Stimulated activated effector memory CD8-positive, alpha-beta T cell treated with anti-CD3 and anti-CD28 coated beads, Interleukin-12 subunit alpha, Interleukin-12 subunit beta, amount 100 ng/mL, for 72 hours (primary cell): ENCODE data around the gene ADAMTS19.

Source experiments
- ATAC-seq: fragments of 150-1000 bp; cut with Tn5 transposase; 2 replicates; pipeline ENCODE4 v1.10.0; 2021
- DNase-seq, 2 donors: peaks; one replicate each; pipeline ENCODE4 v3.0.0; 2021 to 2022; ENCODE audit warnings: low spot score in 2 of 2
- H3K27ac Mint-ChIP-seq: one replicate; pipeline ENCODE4 v1.8.0; 2022; ENCODE audit warnings: mild to moderate bottlenecking, mixed read lengths
- H3K36me3 Mint-ChIP-seq: one replicate; pipeline ENCODE4 v1.8.0; 2022; ENCODE audit warnings: mild to moderate bottlenecking, mixed read lengths
- H3K4me1 Mint-ChIP-seq: one replicate; pipeline ENCODE4 v1.8.0; 2022; ENCODE audit warnings: mixed read lengths
- H3K4me3 Mint-ChIP-seq: one replicate; pipeline ENCODE4 v1.8.0; 2022; ENCODE audit warnings: mild to moderate bottlenecking, mixed read lengths
- H3K9me3 Mint-ChIP-seq: one replicate; pipeline ENCODE4 v1.8.0; 2022; ENCODE audit warnings: mixed read lengths

Gene ADAMTS19

DNA sequence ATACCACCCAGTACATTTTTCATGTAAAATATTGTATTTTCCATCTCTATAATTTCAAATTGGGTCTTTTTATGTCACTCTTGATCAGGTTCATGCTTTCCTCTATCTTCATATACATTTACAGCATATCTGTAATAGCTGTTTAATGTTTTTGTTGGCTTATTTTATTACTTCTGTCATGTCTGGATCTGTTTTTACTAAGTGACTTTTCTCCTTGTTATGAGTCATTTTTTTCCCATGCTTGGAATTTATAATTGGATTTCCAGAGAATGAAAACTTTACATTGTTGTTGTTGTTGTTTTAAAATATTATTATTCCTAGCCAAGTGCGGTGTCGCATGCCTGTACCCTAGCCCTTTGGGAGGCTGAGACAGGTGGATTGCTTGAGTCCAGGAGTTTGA, 5.6 kb upstream of the ADAMTS19 start:
- no peaks in the 10 kb centered on the region for H3K4me1 Mint-ChIP-seq
- H3K4me3 Mint-ChIP-seq, result no peak overlapping the region
- H3K27ac Mint-ChIP-seq, result no peak overlapping the region
- H3K9me3 Mint-ChIP-seq, result peaks cover 14% of the 10 kb centered on the region
- H3K36me3 Mint-ChIP-seq, result no peaks in the 10 kb centered on the region
- no peak for ATAC-seq
- DNase-seq, result no peak

DNA sequence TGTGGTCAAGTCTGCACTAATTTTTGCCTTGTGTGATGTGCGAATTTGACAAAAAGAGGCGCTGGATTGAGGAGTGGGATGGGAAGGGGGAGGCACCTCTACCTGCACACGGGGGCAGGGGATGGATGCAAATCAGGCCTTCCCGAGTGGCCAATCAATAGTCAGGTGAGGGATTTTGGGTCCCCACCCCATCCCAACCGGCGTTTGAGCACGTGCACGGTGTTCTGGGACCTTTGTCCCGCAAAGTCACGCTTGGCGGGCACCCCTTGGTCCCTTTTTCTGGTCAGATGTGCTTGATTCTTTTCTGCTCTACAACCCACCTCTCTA, 685 bp upstream of the ADAMTS19 start:
- Mint-ChIP-seq H3K9me3 (peaks cover 11% of the 10 kb centered on the region), H3K27ac (no peak overlapping the region), H3K4me1 (peaks cover 5% of the 10 kb centered on the region), H3K4me3 (no peak overlapping the region), H3K36me3 (no peaks in the 10 kb centered on the region)
- ATAC-seq (no peak), DNase-seq (no peak)

DNA sequence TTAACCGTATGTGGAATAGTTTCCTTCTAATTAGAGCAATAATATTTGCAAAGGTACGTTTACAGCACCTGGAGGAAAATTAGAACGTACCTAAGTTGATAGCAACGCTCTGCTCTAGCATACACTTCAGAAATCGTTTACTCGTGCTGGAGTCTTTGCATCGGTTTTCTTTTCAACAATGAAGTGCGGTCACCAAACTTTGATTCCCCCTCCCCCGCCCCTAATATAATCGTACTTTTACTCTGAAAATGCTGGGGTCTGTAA, 506 bp downstream of the ADAMTS19 start:
- Mint-ChIP-seq H3K9me3 (peaks cover 8% of the 10 kb centered on the region), H3K27ac (no peak overlapping the region), H3K36me3 (no peaks in the 10 kb centered on the region), H3K4me1 (peaks cover 5% of the 10 kb centered on the region), H3K4me3 (no peak overlapping the region)
- no peak for DNase-seq
- ATAC-seq, result no peak

DNA sequence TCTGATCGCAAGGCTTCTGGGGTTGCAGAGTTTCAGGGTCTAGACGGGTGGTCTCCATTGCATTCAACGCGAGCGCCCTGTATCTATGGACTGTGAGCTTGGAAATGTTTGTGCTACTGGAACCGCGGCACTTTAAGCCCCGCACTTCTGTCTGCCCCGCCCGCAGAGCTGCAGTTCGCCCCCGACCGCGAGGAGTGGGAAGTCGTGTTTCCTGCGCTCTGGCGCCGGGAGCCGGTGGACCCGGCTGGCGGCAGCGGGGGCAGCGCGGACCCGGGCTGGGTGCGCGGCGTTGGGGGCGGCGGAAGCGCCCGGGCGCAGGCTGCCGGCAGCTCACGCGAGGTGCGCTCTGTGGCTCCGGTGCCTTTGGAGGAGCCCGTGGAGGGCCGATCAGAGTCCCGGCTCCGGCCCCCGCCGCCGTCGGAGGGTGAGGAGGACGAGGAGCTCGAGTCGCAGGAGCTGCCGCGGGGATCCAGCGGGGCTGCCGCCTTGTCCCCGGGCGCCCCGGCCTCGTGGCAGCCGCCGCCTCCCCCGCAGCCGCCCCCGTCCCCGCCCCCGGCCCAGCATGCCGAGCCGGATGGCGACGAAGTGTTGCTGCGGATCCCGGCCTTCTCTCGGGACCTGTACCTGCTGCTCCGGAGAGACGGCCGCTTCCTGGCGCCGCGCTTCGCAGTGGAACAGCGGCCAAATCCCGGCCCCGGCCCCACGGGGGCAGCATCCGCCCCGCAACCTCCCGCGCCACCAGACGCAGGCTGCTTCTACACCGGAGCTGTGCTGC, 1.0 kb downstream of the ADAMTS19 start:
- H3K27ac Mint-ChIP-seq, result no peak overlapping the region
- H3K4me3 Mint-ChIP-seq, result no peak overlapping the region

DNA sequence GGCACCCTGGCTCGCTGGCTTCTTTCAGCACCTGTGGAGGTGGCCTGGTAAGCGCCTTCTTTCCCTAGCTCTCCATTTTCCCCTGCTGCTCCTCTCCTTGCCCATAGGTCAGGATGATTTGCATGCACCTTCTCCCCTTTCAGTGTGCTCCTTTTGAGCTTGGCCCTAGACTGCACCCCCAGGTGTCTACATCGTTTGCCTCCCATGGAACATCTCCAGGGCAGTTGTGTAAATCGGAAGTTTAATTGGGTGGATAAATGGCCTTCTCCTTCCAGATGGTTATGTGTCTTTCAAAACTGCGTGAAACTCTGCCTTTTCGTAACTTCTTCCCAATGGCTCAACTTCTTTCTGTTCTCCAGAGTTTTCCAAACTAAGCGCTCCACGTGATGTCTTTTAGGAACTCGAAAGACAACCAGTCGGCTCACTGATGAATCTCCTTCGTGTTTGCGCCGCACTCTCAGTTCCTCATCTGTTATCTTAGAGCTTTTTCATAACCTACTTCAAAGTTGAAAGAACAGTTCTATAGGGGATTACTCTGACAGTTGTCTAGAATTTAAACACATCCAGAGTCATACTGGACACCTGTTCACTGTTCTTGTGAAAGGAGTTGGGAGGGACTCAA, 1.7 kb downstream of the ADAMTS19 start:
- H3K9me3 Mint-ChIP-seq, result peaks cover 8% of the 10 kb centered on the region
- no peak for ATAC-seq
- no peak for DNase-seq
- H3K36me3 Mint-ChIP-seq, result no peaks in the 10 kb centered on the region
- H3K4me1 Mint-ChIP-seq, result peaks cover 5% of the 10 kb centered on the region
- H3K4me3 Mint-ChIP-seq, result no peak overlapping the region
- H3K27ac Mint-ChIP-seq, result no peak overlapping the region

More for the DNA sequence above, 1.0 kb downstream of the ADAMTS19 start:
- Mint-ChIP-seq H3K4me1 (peaks cover 5% of the 10 kb centered on the region), H3K36me3 (no peaks in the 10 kb centered on the region), H3K9me3 (peaks cover 8% of the 10 kb centered on the region)
- no peak for DNase-seq
- peak; percentile 31 for ATAC-seq

DNA sequence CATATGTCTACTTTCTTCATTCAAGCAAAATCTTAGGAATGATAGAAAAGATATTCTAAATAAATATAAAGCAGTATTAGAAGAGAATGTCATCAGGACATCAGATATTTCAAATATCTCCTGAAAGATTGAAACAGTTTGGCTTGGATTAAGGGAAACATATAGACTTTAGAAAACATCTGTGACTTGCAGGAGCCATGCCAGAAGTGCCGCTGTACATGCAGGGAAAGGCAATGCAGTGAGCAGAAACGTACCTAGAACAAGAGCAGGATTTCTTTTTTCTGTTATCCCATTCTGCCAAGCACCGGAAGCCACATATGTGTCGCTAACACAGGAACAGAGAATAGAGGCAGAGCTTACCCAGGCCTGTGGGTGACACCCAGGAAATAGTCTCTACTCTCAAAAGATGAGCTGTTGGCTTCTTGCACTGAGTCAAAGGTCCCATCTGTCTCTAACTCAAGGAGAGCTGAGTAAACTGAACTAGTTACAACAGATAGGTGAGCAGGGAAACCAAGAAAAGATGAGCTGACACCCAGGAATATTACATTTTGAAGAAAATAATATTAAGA, 5.8 kb downstream of the ADAMTS19 start:
- no peak overlapping the region for H3K4me3 Mint-ChIP-seq
- no peaks in the 10 kb centered on the region for H3K36me3 Mint-ChIP-seq
- no peak overlapping the region for H3K27ac Mint-ChIP-seq
- H3K9me3 Mint-ChIP-seq, result peaks cover 8% of the 10 kb centered on the region
- DNase-seq (no peak), ATAC-seq (no peak)
- peaks cover 5% of the 10 kb centered on the region for H3K4me1 Mint-ChIP-seq

DNA sequence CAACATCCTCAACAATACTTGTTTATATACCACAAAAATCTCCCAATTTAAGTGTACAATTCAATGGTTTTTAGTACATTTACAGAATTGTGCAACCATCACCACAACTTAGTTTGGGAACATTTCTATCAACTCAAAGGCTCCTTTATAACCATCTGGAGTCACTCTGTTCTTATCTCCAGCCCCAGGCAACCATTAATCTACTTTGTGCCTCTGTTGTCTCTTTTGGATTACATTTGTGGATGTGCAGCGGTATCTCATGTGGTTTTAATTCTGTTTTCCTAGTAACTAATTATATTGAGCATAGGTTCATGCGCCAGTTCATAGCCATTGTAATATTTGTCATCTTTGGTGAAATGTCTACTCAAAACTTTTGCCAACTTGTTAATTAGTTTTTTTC, 14.4 kb downstream of the ADAMTS19 start:
- no peaks in the 10 kb centered on the region for H3K36me3 Mint-ChIP-seq
- H3K27ac Mint-ChIP-seq, result no peak overlapping the region
- no peak overlapping the region for H3K4me3 Mint-ChIP-seq
- DNase-seq, result no peak
- no peak for ATAC-seq
- no peaks in the 10 kb centered on the region for H3K4me1 Mint-ChIP-seq
- H3K9me3 Mint-ChIP-seq, result no peaks in the 10 kb centered on the region

DNA sequence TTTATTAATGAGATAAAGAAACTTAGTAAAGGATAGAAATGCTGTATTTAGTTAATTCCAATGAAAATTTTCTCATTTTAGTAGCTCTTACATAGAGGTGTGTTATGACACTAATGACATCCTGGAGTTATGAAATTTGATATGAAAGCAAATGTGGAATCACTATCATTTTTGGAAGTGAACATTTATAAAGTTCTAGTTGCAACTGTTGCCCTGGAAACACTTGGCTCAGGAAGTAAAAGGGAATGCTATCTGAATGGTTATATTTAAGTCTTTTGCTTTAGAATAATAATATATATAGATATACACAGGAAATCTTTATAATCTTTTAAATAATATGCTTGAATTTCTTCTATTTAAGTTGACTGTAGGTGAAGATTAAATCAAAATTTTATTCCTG, 16.7 kb downstream of the ADAMTS19 start:
- H3K4me1 Mint-ChIP-seq, result no peaks in the 10 kb centered on the region
- ATAC-seq (no peak), DNase-seq (no peak)
- H3K27ac Mint-ChIP-seq, result no peak overlapping the region
- peaks cover 4% of the 10 kb centered on the region for H3K9me3 Mint-ChIP-seq
- H3K4me3 Mint-ChIP-seq, result no peak overlapping the region
- no peaks in the 10 kb centered on the region for H3K36me3 Mint-ChIP-seq

DNA sequence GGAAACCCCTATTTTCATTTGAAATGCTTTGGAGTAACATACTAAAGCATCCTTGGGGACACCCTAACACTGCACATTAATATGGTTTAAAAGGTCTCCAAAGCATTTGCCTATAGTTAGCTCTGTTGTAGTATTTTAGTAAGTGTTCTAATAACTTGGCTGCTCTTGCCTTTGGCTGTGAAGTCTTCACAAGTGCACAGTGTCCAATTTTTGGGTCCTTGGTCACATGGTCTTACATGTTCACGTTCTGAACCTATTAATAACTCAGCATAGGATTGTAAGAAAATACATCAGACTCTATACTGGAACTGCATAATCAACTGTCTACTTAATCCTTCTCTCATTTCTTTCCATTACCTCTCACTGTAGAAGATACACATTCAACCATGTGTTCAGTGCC, 17.4 kb downstream of the ADAMTS19 start:
- no peak overlapping the region for H3K4me3 Mint-ChIP-seq
- no peaks in the 10 kb centered on the region for H3K4me1 Mint-ChIP-seq
- DNase-seq, result no peak
- H3K9me3 Mint-ChIP-seq, result peaks cover 6% of the 10 kb centered on the region
- no peaks in the 10 kb centered on the region for H3K36me3 Mint-ChIP-seq
- ATAC-seq, result no peak
- H3K27ac Mint-ChIP-seq, result no peak overlapping the region

DNA sequence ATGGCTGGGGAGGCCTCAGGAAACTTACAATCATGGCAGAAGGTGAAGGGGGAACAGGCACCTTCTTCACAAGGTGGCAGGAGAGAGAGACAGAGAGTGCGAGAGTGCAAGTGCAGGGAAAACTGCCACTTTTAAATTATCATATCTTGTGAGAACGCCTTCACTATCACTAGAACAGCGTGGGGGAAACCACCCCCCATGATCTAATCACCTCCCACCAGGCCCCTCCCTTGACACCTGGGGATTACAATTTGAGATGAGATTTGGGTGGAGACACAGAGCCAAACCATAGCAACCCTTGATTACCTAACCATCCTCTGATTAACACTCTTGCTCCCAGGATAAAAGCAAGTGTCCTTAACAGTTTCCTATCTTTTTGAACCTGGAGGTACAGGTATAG, 21.1 kb downstream of the ADAMTS19 start:
- Mint-ChIP-seq H3K27ac (no peak overlapping the region), H3K36me3 (no peaks in the 10 kb centered on the region), H3K4me1 (no peaks in the 10 kb centered on the region), H3K4me3 (no peak overlapping the region), H3K9me3 (peaks cover 6% of the 10 kb centered on the region)
- DNase-seq (no peak), ATAC-seq (no peak)

DNA sequence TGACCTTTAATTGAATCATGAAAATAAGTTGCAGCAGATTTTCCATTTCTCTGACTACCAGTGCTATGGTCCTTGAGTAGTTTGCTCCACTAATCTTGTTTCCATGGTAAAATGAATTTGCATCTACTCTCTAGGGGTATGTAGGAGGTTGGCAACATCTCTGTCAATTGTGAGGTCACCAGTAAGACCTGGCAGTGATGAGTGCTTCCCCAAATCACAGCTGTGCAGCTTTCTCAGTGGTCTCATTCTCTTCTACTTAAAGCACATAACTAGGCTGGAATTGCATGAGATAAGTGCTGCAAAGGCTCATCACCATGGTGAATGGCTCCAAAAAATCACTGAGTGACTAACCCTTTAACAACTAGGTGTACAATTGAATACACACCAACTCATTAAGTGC, 36.3 kb downstream of the ADAMTS19 start:
- no peak overlapping the region for H3K27ac Mint-ChIP-seq
- H3K4me1 Mint-ChIP-seq, result no peaks in the 10 kb centered on the region
- H3K36me3 Mint-ChIP-seq, result no peaks in the 10 kb centered on the region
- ATAC-seq, result no peak
- H3K4me3 Mint-ChIP-seq, result no peak overlapping the region
- no peak for DNase-seq
- peaks cover 17% of the 10 kb centered on the region for H3K9me3 Mint-ChIP-seq

DNA sequence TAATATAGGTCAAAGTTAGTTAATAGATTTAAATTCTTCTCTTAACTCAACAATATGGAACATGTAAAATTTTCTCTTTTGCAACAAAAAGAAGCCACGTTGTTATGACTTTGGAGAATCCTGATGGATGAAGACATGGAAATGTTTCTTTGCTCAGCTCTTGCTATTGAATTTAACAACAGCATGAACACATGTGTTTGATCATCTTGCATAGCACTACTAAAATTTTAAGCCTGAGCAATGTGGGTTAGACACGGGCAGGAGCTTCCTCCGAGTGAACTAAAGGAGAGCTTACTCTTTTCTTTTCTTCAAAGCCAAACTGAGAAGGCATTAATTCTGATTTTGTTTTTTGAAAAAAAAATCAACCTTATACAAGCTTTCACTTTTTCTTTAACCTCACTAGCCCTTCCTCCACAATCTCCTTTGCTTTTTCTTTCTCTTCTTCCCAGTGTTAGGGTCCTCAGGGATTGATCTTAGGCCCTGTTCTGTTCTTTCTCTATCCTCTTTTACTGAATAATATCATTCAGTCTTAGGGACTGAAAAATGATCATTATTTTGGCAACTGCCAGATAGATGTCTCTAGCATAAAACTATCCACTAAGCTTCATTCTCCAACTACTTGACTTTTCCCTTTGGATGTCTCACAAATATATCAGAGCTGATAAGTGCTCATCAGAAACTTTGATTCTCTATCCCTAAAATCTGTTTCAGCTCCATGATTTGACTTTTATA, 36.9 kb downstream of the ADAMTS19 start:
- no peak for ATAC-seq
- peaks cover 18% of the 10 kb centered on the region for H3K9me3 Mint-ChIP-seq
- no peak for DNase-seq
- no peaks in the 10 kb centered on the region for H3K36me3 Mint-ChIP-seq
- H3K4me3 Mint-ChIP-seq, result no peak overlapping the region
- no peaks in the 10 kb centered on the region for H3K4me1 Mint-ChIP-seq
- H3K27ac Mint-ChIP-seq, result no peak overlapping the region

DNA sequence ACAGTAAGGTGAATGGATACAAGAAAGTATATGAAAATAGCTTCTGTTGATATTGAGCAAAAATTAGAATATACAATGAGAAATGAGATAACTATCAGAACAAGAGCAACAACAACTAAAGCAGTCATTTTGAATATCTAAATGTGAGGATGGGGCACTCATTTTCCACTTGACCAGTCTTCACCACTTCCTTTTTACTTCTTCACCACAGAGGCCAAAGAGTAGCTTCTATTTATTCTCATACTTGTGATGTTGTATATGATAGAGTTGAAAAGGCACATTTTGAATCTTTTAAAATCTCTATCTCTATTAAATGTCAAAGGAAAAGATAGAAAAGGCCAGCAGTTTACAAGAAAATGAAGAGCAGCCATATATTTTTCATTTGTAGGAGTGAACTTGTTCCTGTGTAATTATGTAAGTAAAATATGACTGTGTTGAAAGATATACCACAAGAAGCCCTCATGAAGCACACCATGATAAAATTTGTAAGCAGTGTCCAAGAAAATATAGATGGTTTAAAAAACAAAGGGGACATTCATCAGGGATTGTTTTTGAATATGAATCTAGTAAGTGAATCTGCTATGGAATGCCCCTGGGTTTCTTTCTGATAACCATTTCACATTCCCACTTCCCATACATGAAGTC, 39.2 kb downstream of the ADAMTS19 start:
- no peak for ATAC-seq
- Mint-ChIP-seq H3K36me3 (no peaks in the 10 kb centered on the region), H3K27ac (no peak overlapping the region), H3K4me1 (no peaks in the 10 kb centered on the region), H3K9me3 (peaks cover 17% of the 10 kb centered on the region), H3K4me3 (no peak overlapping the region)
- no peak for DNase-seq

DNA sequence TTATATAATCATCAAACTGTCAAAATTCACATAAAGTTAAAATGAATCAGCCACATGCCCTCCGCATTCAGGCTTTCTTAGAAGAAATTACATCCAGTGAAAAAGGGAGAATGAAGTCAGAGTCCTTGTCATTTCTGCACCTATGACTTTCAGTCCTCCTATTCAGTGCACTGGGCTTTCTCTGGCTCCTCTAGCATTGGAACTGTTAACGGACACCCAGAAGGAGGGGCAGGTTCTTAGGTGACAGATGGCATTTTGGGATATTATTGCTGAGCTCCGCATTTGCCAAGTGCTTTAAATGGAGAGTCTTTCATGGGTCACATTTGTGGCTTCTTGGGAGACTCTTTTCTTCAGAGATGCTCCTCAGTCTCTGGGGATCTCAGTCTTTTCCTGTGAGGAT, 40.0 kb downstream of the ADAMTS19 start:
- Mint-ChIP-seq H3K36me3 (no peaks in the 10 kb centered on the region), H3K27ac (no peak overlapping the region), H3K4me1 (no peaks in the 10 kb centered on the region), H3K9me3 (peaks cover 16% of the 10 kb centered on the region), H3K4me3 (no peak overlapping the region)
- no peak for DNase-seq
- no peak for ATAC-seq

DNA sequence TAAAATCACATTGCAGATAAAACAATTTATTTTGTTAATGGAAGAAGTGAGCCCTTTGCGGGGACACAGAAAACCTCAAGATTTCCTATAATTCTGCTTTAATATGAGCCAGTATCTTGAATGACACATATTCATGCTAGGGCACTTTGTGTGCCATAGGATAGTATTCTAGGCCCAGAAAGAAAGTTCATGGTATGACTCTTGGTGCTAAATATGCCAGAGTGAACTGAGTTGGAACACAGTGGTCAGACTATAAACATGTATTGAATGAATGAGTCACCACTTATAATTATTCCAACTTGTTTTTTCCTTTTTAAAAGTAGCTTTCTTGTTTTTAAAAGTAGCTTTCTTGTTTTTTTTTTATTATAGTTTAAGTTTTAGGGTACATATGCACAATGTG, 46.0 kb downstream of the ADAMTS19 start:
- ATAC-seq (no peak), DNase-seq (no peak)
- Mint-ChIP-seq H3K9me3 (peaks cover 7% of the 10 kb centered on the region), H3K4me1 (no peaks in the 10 kb centered on the region), H3K36me3 (no peaks in the 10 kb centered on the region), H3K4me3 (no peak overlapping the region), H3K27ac (no peak overlapping the region)
